ENCODE measurements around the gene JAK1. TPM values are rescaled to one million over a fixed set of nuclear protein-coding genes. Genes with fewer than 3 reads are reported as not detected.

Gene JAK1
- polyA plus RNA-seq (24.2 and 26.8 TPM in 2 replicates), polyA minus RNA-seq (54.8 and 61.8 TPM in 2 replicates)

- Histone ChIP-seq H3K4me2 (ENCODE audit: low read length) (peak within 1 kb of the TSS; percentile 71), H3F3A (ENCODE audit: insufficient read depth, low read length, poor library complexity, severe bottlenecking) (no peaks in the 10 kb centered on the region), H3K4me3 (ENCODE audit: low read length) (peak within 1 kb of the TSS; percentile 96), H3K9me2 (ENCODE audit: insufficient read depth, low read length) (no peaks in the 10 kb centered on the region), H3K9ac (ENCODE audit: low read length) (peak within 1 kb of the TSS; percentile 82), H3K9me3 (ENCODE audit: low read length) (no peaks in the 10 kb centered on the region), H3K79me2 (replicated peaks; ENCODE audit: insufficient read depth, low read length) (peaks cover 14% of the 10 kb centered on the region), H3K27me3 (ENCODE audit: insufficient read depth, low read depth, low read length) (no peaks in the 10 kb centered on the region), H4K20me1 (ENCODE audit: insufficient read depth) (no peaks in the 10 kb centered on the region), H3K36me3 (ENCODE audit: insufficient read depth, low read length) (no peaks in the 10 kb centered on the region), H3K27ac (ENCODE audit: low read length) (peak within 1 kb of the TSS; percentile 79), H2AFZ (ENCODE audit: low read depth, low read length) (peak within 1 kb of the TSS; percentile 77)
- TF ChIP-seq EP300 (conservative IDR thresholded peaks at IDR 0.05; ENCODE audit: poor library complexity, severe bottlenecking) (peak; percentile 34), RAD21 (conservative IDR thresholded peaks at IDR 0.05) (peak; percentile 6), EZH2 (IDR thresholded peaks at IDR 0.05; ENCODE audit: borderline replicate concordance, insufficient read depth, low read length, poor library complexity, severe bottlenecking) (no peak), MXI1 (conservative IDR thresholded peaks at IDR 0.05; ENCODE audit: poor library complexity, severe bottlenecking) (peak; percentile 73), REST (IDR thresholded peaks at IDR 0.05; ENCODE audit: borderline replicate concordance) (peak; percentile 65), POLR2AphosphoS5 (IDR thresholded peaks at IDR 0.05) (peak; percentile 82), SMC3 (conservative IDR thresholded peaks at IDR 0.05; ENCODE audit: poor library complexity) (no peak), TAF1 (IDR thresholded peaks at IDR 0.05; ENCODE audit: low read depth) (peak; percentile 70)
- TF ChIP-seq, protein P1, sequence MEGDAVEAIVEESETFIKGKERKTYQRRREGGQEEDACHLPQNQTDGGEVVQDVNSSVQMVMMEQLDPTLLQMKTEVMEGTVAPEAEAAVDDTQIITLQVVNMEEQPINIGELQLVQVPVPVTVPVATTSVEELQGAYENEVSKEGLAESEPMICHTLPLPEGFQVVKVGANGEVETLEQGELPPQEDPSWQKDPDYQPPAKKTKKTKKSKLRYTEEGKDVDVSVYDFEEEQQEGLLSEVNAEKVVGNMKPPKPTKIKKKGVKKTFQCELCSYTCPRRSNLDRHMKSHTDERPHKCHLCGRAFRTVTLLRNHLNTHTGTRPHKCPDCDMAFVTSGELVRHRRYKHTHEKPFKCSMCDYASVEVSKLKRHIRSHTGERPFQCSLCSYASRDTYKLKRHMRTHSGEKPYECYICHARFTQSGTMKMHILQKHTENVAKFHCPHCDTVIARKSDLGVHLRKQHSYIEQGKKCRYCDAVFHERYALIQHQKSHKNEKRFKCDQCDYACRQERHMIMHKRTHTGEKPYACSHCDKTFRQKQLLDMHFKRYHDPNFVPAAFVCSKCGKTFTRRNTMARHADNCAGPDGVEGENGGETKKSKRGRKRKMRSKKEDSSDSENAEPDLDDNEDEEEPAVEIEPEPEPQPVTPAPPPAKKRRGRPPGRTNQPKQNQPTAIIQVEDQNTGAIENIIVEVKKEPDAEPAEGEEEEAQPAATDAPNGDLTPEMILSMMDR (IDR thresholded peaks at IDR 0.05; ENCODE audit: poor library complexity, severe bottlenecking): no peak
These were observed at the start of gene JAK1 for GRCh38 chr1:64966158-64966971. TSS of gene JAK1 (minus strand) at chr1:64966549. CDS start at chr1:64886264, 80,285 bp downstream.

DNA sequence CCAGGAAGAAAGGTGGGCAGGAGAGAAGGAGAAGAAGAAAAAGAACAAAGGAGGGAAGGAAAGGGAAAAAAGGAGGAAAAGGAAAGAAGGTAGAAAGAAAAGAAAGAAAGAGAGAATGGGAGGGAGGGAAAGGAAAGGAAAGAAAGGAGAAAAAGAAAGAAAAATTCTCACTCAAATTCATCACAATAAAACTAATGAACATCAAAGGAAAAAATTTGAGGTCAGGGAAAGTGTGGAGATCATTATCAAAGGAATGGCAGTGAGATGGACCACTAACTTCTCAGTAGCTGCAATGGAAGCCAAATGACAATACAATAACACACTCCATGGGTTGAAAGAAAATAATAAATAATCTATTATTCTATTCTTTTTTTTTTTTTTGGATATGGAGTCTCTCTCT is 48.0 kb upstream of the JAK1 start:
- no peaks in the 10 kb centered on the region for H3F3A ChIP-seq (ENCODE audit: insufficient read depth, low read length, poor library complexity, severe bottlenecking)

More for the DNA sequence above, 48.0 kb upstream of the JAK1 start:
- Histone ChIP-seq H4K20me1 (ENCODE audit: insufficient read depth) (no peaks in the 10 kb centered on the region), H3K79me2 (replicated peaks; ENCODE audit: insufficient read depth, low read length) (no peaks in the 10 kb centered on the region), H3K27me3 (ENCODE audit: insufficient read depth, low read depth, low read length) (no peaks in the 10 kb centered on the region), H3K27ac (ENCODE audit: low read length) (no peak overlapping the region), H3K36me3 (ENCODE audit: insufficient read depth, low read length) (no peaks in the 10 kb centered on the region), H3K9me3 (ENCODE audit: low read length) (no peaks in the 10 kb centered on the region), H3K4me3 (ENCODE audit: low read length) (no peak overlapping the region), H3K4me2 (ENCODE audit: low read length) (no peak overlapping the region), H2AFZ (ENCODE audit: low read depth, low read length) (no peak overlapping the region), H3K9ac (ENCODE audit: low read length) (no peak overlapping the region), H3K9me2 (ENCODE audit: insufficient read depth, low read length) (no peaks in the 10 kb centered on the region)
- TF ChIP-seq, protein P1 (IDR thresholded peaks at IDR 0.05; ENCODE audit: poor library complexity, severe bottlenecking): no peak
- TF ChIP-seq EZH2 (IDR thresholded peaks at IDR 0.05; ENCODE audit: borderline replicate concordance, insufficient read depth, low read length, poor library complexity, severe bottlenecking): no peak
- TF ChIP-seq RAD21 (conservative IDR thresholded peaks at IDR 0.05): no peak
- no peak for TF ChIP-seq TAF1 (IDR thresholded peaks at IDR 0.05; ENCODE audit: low read depth)
- no peak for TF ChIP-seq SMC3 (conservative IDR thresholded peaks at IDR 0.05; ENCODE audit: poor library complexity)
- TF ChIP-seq REST (IDR thresholded peaks at IDR 0.05; ENCODE audit: borderline replicate concordance): no peak
- TF ChIP-seq POLR2AphosphoS5 (IDR thresholded peaks at IDR 0.05): no peak
